PFSK-1 (cell line): ENCODE data around the gene ZNF823.

Experiments used
- FOXP2 ChIP-seq: optimal IDR thresholded peaks from 2 replicates; pipeline ENCODE3; 2011; ENCODE audit warnings: borderline replicate concordance, control low read depth, inconsistent platforms; ENCODE audit not compliant: insufficient read depth; ENCODE audit errors: extremely low read length, extremely low read depth
- POLR2AphosphoS5 ChIP-seq: IDR thresholded peaks from 2 replicates; pipeline ENCODE4 v1.6.1; 2012; ENCODE audit warnings: low read depth, mild to moderate bottlenecking, control low read depth, low read length, moderate library complexity
- SIN3A ChIP-seq: IDR thresholded peaks from 2 replicates; pipeline ENCODE4 v1.6.1; 2012; ENCODE audit warnings: mild to moderate bottlenecking, low read length, moderate library complexity, borderline replicate concordance; ENCODE audit not compliant: insufficient read depth
- TAF1 ChIP-seq: IDR thresholded peaks from 2 replicates; pipeline ENCODE4 v1.6.1; 2012; ENCODE audit warnings: low read length, control low read depth, borderline replicate concordance; ENCODE audit not compliant: insufficient read depth
- TF ChIP-seq, protein P1 (sequence below), 2 experiments: IDR thresholded peaks; 2 replicates each; pipeline versions ENCODE4 v1.6.1 to v1.8.0; 2011 to 2012; ENCODE audit warnings: low read depth in 2 of 2, low read length in 2 of 2, control low read depth in 1 of 2, inconsistent platforms in 1 of 2, mild to moderate bottlenecking in 1 of 2, moderate library complexity in 1 of 2; ENCODE audit not compliant: insufficient read depth in 1 of 2

The ZNF823 gene

DNA sequence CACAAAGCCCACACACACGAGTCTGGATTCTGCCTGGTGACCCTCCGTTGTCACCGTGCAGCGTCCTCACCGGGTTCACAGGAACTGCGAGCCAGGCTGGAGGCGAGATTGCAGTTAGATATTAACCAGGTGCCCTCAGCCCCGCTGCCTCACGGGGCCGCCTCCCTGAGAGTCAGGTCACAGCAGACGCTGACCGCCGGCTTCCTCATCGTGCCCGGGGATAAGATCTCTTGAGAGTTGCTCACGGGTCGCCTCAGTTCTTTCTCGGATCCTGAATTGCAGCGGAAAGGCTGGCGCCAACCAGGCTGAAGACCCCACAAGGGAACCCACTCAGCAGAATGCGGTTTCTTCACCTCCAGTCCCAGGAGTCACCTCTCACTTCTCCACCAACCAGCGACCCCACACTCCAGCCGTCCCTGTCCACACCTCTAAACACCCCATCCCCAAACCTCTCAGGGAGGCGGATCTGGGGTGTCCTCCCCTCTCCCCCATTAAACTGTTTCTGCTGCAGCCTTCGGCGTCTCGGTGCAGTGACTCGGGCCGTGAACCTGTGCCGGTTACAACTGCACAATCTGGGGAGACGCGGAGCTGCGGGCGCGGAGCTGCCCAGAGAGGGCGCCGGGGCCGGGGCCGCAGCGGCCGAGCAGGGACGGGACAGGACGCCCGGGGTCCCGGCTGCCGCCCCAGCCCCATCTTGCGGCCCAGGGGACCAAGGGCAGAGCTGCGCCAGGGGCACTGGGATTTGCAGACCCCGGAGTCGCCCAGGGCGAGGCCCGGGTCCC is 591 bp downstream of the ZNF823 start:
- TF ChIP-seq, protein P1, sequence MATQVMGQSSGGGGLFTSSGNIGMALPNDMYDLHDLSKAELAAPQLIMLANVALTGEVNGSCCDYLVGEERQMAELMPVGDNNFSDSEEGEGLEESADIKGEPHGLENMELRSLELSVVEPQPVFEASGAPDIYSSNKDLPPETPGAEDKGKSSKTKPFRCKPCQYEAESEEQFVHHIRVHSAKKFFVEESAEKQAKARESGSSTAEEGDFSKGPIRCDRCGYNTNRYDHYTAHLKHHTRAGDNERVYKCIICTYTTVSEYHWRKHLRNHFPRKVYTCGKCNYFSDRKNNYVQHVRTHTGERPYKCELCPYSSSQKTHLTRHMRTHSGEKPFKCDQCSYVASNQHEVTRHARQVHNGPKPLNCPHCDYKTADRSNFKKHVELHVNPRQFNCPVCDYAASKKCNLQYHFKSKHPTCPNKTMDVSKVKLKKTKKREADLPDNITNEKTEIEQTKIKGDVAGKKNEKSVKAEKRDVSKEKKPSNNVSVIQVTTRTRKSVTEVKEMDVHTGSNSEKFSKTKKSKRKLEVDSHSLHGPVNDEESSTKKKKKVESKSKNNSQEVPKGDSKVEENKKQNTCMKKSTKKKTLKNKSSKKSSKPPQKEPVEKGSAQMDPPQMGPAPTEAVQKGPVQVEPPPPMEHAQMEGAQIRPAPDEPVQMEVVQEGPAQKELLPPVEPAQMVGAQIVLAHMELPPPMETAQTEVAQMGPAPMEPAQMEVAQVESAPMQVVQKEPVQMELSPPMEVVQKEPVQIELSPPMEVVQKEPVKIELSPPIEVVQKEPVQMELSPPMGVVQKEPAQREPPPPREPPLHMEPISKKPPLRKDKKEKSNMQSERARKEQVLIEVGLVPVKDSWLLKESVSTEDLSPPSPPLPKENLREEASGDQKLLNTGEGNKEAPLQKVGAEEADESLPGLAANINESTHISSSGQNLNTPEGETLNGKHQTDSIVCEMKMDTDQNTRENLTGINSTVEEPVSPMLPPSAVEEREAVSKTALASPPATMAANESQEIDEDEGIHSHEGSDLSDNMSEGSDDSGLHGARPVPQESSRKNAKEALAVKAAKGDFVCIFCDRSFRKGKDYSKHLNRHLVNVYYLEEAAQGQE (IDR thresholded peaks at IDR 0.05; ENCODE audit: insufficient read depth in 1 of 2, low read depth in 2 of 2, low read length in 2 of 2) = no peak
- TF ChIP-seq POLR2AphosphoS5 (no peak), TAF1 (no peak), SIN3A (no peak), FOXP2 (no peak)

DNA sequence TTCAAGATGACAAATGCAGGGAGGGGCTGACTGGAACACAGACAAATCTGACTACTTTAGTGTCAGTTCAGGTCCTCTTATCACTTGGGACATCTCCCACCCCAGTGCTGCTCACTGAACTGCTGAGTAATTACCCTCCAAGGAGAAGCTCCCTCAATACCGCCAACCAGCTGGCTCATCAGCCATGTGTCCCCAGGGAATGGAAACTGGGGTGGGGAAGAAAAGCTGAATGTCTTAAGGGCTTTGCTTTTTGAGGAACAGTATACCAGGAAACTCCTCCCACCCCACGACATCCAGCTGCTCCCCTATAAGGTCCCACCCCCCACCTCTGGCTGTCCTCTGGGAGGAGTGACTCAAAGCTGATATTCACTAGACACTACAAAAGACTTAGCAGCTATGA is 2.0 kb downstream of the ZNF823 start:
- TF ChIP-seq POLR2AphosphoS5 = no peak
- TF ChIP-seq TAF1 = no peak
- TF ChIP-seq FOXP2 = no peak
- TF ChIP-seq SIN3A = no peak
- TF ChIP-seq, protein P1 (IDR thresholded peaks at IDR 0.05; ENCODE audit: insufficient read depth in 1 of 2, low read depth in 2 of 2, low read length in 2 of 2) = no peak

DNA sequence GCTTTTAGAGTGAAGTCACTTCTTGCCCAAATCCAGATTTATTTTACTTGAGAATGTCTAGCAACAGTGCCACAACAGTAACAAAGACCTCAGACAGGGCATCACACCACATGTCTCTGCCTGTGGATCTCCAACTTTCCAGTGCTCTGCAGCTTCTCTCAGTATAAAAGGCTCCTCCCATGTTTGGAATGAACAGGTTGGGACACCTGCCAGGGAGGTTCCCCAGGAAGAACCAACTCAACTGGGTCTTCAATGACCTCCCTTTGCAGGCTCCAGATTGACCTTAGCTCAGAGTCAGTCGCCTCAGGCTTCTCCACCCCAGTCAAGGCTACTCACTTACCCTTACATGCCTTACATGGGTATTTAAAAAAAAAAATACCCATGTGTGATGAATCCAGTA is 3.4 kb downstream of the ZNF823 start:
- no peak for TF ChIP-seq SIN3A
- TF ChIP-seq, protein P1 (IDR thresholded peaks at IDR 0.05; ENCODE audit: insufficient read depth in 1 of 2, low read depth in 2 of 2, low read length in 2 of 2) = no peak

DNA sequence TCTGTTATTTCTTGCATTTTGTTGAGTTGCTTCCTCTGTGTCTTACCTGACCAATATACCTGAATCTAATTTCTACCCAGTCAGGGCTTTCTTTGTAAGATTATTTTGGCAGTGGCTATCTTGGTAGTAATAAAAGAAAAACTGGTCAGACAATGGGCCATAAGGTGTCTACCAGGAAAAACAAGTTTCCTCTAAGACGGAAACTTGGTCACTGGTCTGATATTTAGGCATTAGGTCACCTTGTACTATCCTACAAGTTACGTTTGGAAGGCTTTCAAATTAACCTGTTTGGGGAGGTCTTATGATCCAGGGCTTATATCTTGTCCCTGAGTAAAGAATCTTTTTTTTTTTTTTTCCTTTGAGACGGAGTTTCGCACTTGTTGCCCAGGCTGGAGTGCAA is 9.2 kb downstream of the ZNF823 start:
- no peak for TF ChIP-seq SIN3A
- no peak for TF ChIP-seq FOXP2
- TF ChIP-seq, protein P1 (IDR thresholded peaks at IDR 0.05; ENCODE audit: insufficient read depth in 1 of 2, low read depth in 2 of 2, low read length in 2 of 2) = no peak
- TF ChIP-seq TAF1 = no peak
- TF ChIP-seq POLR2AphosphoS5 = no peak

DNA sequence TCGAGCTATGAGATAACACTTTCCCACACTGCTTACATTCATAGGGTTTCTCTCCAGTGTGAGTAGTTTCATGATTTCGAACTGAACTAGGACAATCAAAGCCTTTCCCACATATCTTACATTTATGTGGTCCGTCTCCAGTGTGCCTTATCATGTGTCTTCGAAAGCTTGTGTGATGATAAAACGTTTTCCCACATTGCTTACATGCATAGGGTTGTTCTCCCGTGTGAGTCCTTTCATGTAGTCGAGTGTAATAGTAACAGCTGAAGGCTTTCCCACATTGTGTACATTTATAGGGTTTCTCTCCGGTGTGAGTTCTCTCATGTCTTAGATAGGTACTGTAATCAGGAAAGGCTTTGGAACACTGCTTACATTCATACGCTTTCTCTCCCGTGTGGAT is 16.3 kb downstream of the ZNF823 start:
- no peak for TF ChIP-seq SIN3A
- TF ChIP-seq, protein P1 (IDR thresholded peaks at IDR 0.05; ENCODE audit: insufficient read depth in 1 of 2, low read depth in 2 of 2, low read length in 2 of 2) = no peak
- TF ChIP-seq FOXP2 = no peak
- TF ChIP-seq TAF1 = no peak
- no peak for TF ChIP-seq POLR2AphosphoS5
